IMR-90 (cell line): ENCODE results near the gene PHACTR3. TPM values are rescaled to one million over a fixed set of nuclear protein-coding genes. Genes with fewer than 3 reads are reported as not detected.

ENCODE experiments used
- ATAC-seq: fragments of 200-7000 bp; cut with Tn5 transposase; 2 replicates; pipeline ENCODE4 v1.9.1; 2020; ENCODE audit warnings: low read depth, mild to moderate bottlenecking, moderate library complexity
- BruUV-seq: library from RNA; stranded (reverse); fragments of 400-500 nt; replicated peaks from 2 replicates; lab custom pipeline; 2021; lab: Mats Ljungman, UMichigan
- CTCF ChIA-PET: fragments of 300-600 bp; formaldehyde crosslinking; extraction: SDS; loops from one replicate; lab custom pipeline; 2021; ENCODE audit warnings: antibody characterized with exemption; lab: Yijun Ruan, JAX
- POLR2A ChIA-PET: fragments of 300-600 bp; sonication (Branson Sonifier 250); formaldehyde crosslinking; loops from one replicate; lab custom pipeline; 2022; ENCODE audit warnings: antibody characterized with exemption; ENCODE audit not compliant: unreplicated experiment; lab: Charles Lee
- DNase-seq: peaks from one replicate; pipeline ENCODE4 v3.0.0; 2013
- H2AFZ ChIP-seq: replicated peaks from 2 replicates; pipeline ENCODE3; 2013; ENCODE audit warnings: low read length, mild to moderate bottlenecking; ENCODE audit not compliant: poor library complexity
- H2AK5ac ChIP-seq: 2 replicates; pipeline ENCODE4 v1.6.1; 2013; ENCODE audit warnings: low read depth, low read length, inconsistent platforms
- H2AK9ac ChIP-seq: replicated peaks from 2 replicates; pipeline ENCODE3; 2013; ENCODE audit warnings: mild to moderate bottlenecking, low read depth, low read length, moderate library complexity; ENCODE audit not compliant: poor library complexity
- H2BK120ac ChIP-seq: 2 replicates; pipeline ENCODE4 v1.6.1; 2013; ENCODE audit warnings: low read depth, low read length, inconsistent platforms
- H2BK15ac ChIP-seq: 3 replicates; pipeline ENCODE4 v1.6.1; 2013; ENCODE audit warnings: low read depth, low read length, inconsistent platforms
- H2BK20ac ChIP-seq: 2 replicates; pipeline ENCODE4 v1.6.1; 2013; ENCODE audit warnings: low read depth, mild to moderate bottlenecking, inconsistent platforms, low read length, moderate library complexity
- H2BK5ac ChIP-seq: 2 replicates; pipeline ENCODE4 v1.6.1; 2013; ENCODE audit warnings: mild to moderate bottlenecking, low read depth, low read length, inconsistent platforms; ENCODE audit not compliant: poor library complexity, severe bottlenecking
- H3K14ac ChIP-seq: replicated peaks from 2 replicates; pipeline ENCODE4 v1.6.1; 2013; ENCODE audit warnings: low read depth, low read length, inconsistent platforms
- H3K18ac ChIP-seq: 2 replicates; pipeline ENCODE4 v1.6.1; 2013; ENCODE audit warnings: low read depth, low read length, control low read depth
- H3K23ac ChIP-seq: 2 replicates; pipeline ENCODE4 v1.6.1; 2013; ENCODE audit warnings: low read depth, low read length, inconsistent platforms
- H3K27ac ChIP-seq: 2 replicates; pipeline ENCODE4 v1.5.1; 2013; ENCODE audit warnings: mild to moderate bottlenecking, control low read depth, low read length; ENCODE audit not compliant: insufficient read depth
- H3K27me3 ChIP-seq: 2 replicates; pipeline ENCODE4 v1.6.1; 2013; ENCODE audit warnings: low read length; ENCODE audit not compliant: control insufficient read depth, insufficient read depth
- H3K36me3 ChIP-seq: 2 replicates; pipeline ENCODE4 v1.6.1; 2013; ENCODE audit warnings: low read length, mixed read lengths; ENCODE audit not compliant: control insufficient read depth, insufficient read depth
- H3K4ac ChIP-seq: 2 replicates; pipeline ENCODE4 v1.6.1; 2013; ENCODE audit warnings: low read depth, low read length, inconsistent platforms
- H3K4me1 ChIP-seq: 2 replicates; pipeline ENCODE4 v1.6.1; 2013; ENCODE audit warnings: low read length, mixed read lengths; ENCODE audit not compliant: control insufficient read depth, insufficient read depth
- H3K4me2 ChIP-seq: 2 replicates; pipeline ENCODE4 v1.6.1; 2013; ENCODE audit warnings: low read depth, mild to moderate bottlenecking, control low read depth, low read length, moderate library complexity
- H3K4me3 ChIP-seq: 2 replicates; pipeline ENCODE4 v1.5.1; 2013; ENCODE audit warnings: low read depth, mild to moderate bottlenecking, control low read depth, low read length, moderate library complexity; ENCODE audit not compliant: insufficient read depth
- H3K56ac ChIP-seq: 2 replicates; pipeline ENCODE4 v1.6.1; 2013; ENCODE audit warnings: low read length, inconsistent platforms; ENCODE audit not compliant: insufficient read depth; ENCODE audit errors: extremely low read depth
- H3K79me1 ChIP-seq, 2 experiments: 2 replicates each; pipeline ENCODE4 v1.6.1; 2013; ENCODE audit warnings: low read length in 2 of 2, inconsistent platforms in 1 of 2, low read depth in 1 of 2
- H3K9ac ChIP-seq: 2 replicates; pipeline ENCODE4 v1.6.1; 2013; ENCODE audit warnings: low read depth, low read length, control low read depth
- H3K9me1 ChIP-seq: 2 replicates; pipeline ENCODE4 v1.6.1; 2013; ENCODE audit warnings: low read length, inconsistent platforms; ENCODE audit not compliant: insufficient read depth
- H3K9me3 ChIP-seq: 2 replicates; pipeline ENCODE4 v1.6.1; 2013; ENCODE audit warnings: low read length; ENCODE audit not compliant: control insufficient read depth, insufficient read depth
- H4K20me1 ChIP-seq: 2 replicates; pipeline ENCODE4 v1.6.1; 2013; ENCODE audit warnings: low read length, inconsistent platforms; ENCODE audit not compliant: insufficient read depth
- H4K5ac ChIP-seq: 2 replicates; pipeline ENCODE4 v1.6.1; 2013; ENCODE audit warnings: mild to moderate bottlenecking, low read depth, low read length, control low read depth
- H4K8ac ChIP-seq, 2 experiments: 2 replicates each; pipeline ENCODE4 v1.6.1; 2013; ENCODE audit warnings: low read depth in 2 of 2, low read length in 2 of 2, control low read depth in 1 of 2, inconsistent platforms in 1 of 2
- H4K91ac ChIP-seq: 2 replicates; pipeline ENCODE4 v1.6.1; 2013; ENCODE audit warnings: low read depth, low read length, inconsistent platforms; ENCODE audit not compliant: insufficient read depth
- BHLHE40 ChIP-seq: fragments of 150-350 bp; IDR thresholded peaks from 2 replicates; pipeline ENCODE4 v1.6.1; 2016; ENCODE audit warnings: mild to moderate bottlenecking, low read depth, low read length
- NFE2L2 ChIP-seq: fragments of 150-350 bp; IDR thresholded peaks from 2 replicates; pipeline ENCODE4 v1.6.1; 2016; ENCODE audit warnings: low read depth, mild to moderate bottlenecking, low read length
- RFX5 ChIP-seq: IDR thresholded peaks from 2 replicates; pipeline ENCODE4 v1.8.0; 2012; ENCODE audit warnings: low read depth, mild to moderate bottlenecking, low read length, moderate library complexity
- WGBS, 2 experiments: methylation state at CpG; one replicate each; pipeline versions ENCODE4 v1.1.5 to v1.1.7; 2013; ENCODE audit warnings: missing lambda C conversion rate in 2 of 2; ENCODE audit not compliant: insufficient read length in 1 of 2; ENCODE audit errors: extremely low coverage in 2 of 2; 5-methylcytosine and 5-hydroxymethylcytosine counted together
- dilution Hi-C: fragments of 300-500 bp; cut with HindIII; formaldehyde crosslinking; loops from one replicate; pipeline ENCODE4 v1.14.3; 2018; ENCODE audit warnings: low sequenced_read_pairs; ENCODE audit not compliant: unreplicated experiment
- in situ Hi-C: fragments of 300-500 bp; cut with MboI; formaldehyde crosslinking; loops from 3 replicates; pipeline ENCODE4 v1.14.3; 2019; ENCODE audit warnings: low sequenced_read_pairs, inconsistent platforms, mixed read lengths
- intact Hi-C: fragments of 100-400 bp; cut with micrococcal nuclease; formaldehyde crosslinking; loops from 2 replicates; pipeline ENCODE4 v1.10.0; 2022
- polyA plus RNA-seq, 3 experiments: library from polyadenylated mRNA; depleted of rRNA; stranded (reverse); fragments of >200 nt; gene quantifications; 2 replicates each; pipeline ENCODE4 v1.2.3, GENCODE V29; 2012; ENCODE audit warnings: low replicate concordance in 1 of 3
- total RNA-seq: library from RNA; depleted of rRNA; stranded (reverse); fragments of >200 nt; gene quantifications from 2 replicates; pipeline ENCODE4 v1.2.3, GENCODE V29; 2012

PHACTR3 gene
- total and polyA plus RNA-seq, 2 of the 4 experiments (the other 2 are of a cell fraction), result not detected

GRCh38 chr20:59705651-59706399 is 101.5 kb downstream of the PHACTR3 start:
- no peak overlapping the region for H3K4ac ChIP-seq
- dilution Hi-C loops, result no loop called here
- no peak overlapping the region for H3K27ac ChIP-seq
- H3K4me1 ChIP-seq, result no peaks in the 10 kb centered on the region
- H3K9me3 ChIP-seq, result peaks cover 22% of the 10 kb centered on the region
- no peak overlapping the region for H3K14ac ChIP-seq
- POLR2A ChIA-PET, result no interaction called here
- no CpG with 5 or more reads among the region's 5 CpGs for WGBS, 2 experiments
- no peak for TF ChIP-seq NFE2L2
- no peak for TF ChIP-seq BHLHE40
- no peak for TF ChIP-seq RFX5
- H2BK15ac ChIP-seq, result no peak overlapping the region
- H4K20me1 ChIP-seq, result no peaks in the 10 kb centered on the region
- H2BK5ac ChIP-seq, result no peak overlapping the region
- no peak for DNase-seq
- CTCF ChIA-PET, result no interaction called here
- H3K36me3 ChIP-seq, result no peaks in the 10 kb centered on the region
- H3K4me3 ChIP-seq, result no peak overlapping the region
- H2AK9ac ChIP-seq, result no peak overlapping the region
- in situ Hi-C loops, result no loop called here
- H4K8ac ChIP-seq, result no peak overlapping the region
- H4K5ac ChIP-seq, result no peak overlapping the region
- H2AK5ac ChIP-seq, result no peak overlapping the region
- H2BK120ac ChIP-seq, result no peak overlapping the region
- no peak overlapping the region for H2BK20ac ChIP-seq
- no TSS peak for BruUV-seq
- H3K9ac ChIP-seq, result no peak overlapping the region
- intact Hi-C loops, result no loop called here
- H3K4me2 ChIP-seq, result no peak overlapping the region
- H2AFZ ChIP-seq, result no peak overlapping the region
- H3K79me1 ChIP-seq, result no peaks in the 10 kb centered on the region
- no peak for ATAC-seq
- H3K56ac ChIP-seq, result no peak overlapping the region
- H3K18ac ChIP-seq, result no peak overlapping the region
- H3K9me1 ChIP-seq, result no peaks in the 10 kb centered on the region
- no peak overlapping the region for H3K23ac ChIP-seq
- no peak overlapping the region for H4K91ac ChIP-seq
- no peaks in the 10 kb centered on the region for H3K27me3 ChIP-seq
